K562 (cell line): ENCODE results near the gene HTR4. TPM values are rescaled to one million over a fixed set of nuclear protein-coding genes. Genes with fewer than 3 reads are reported as not detected.

Experiments used
- ATAC-seq: fragments of 200-7000 bp; cut with Tn5 transposase; 3 replicates; pipeline ENCODE4 v1.9.1; 2020; ENCODE audit warnings: moderate library complexity
- BruUV-seq: library from RNA; stranded (reverse); fragments of 400-500 nt; replicated peaks from 2 replicates; lab custom pipeline; 2021; lab: Mats Ljungman, UMichigan
- CTCF ChIA-PET: fragments of 300-600 bp; formaldehyde crosslinking; extraction: SDS; loops from one replicate; lab custom pipeline; 2021; ENCODE audit warnings: low intra/inter-chr PET ratio; lab: Yijun Ruan, JAX
- POLR2A ChIA-PET: fragments of 300-600, 350-650 bp; sonication (Branson Sonifier 250); formaldehyde crosslinking; extraction: SDS; loops from one replicate; lab custom pipeline; 2021; ENCODE audit warnings: antibody characterized with exemption, inconsistent platforms; lab: Yijun Ruan, JAX
- DNase-seq, 4 experiments: peaks; one replicate each; pipeline versions ENCODE4 v3.0.0 to v3.0.0-alpha.2; 2011 to 2018; ENCODE audit warnings: low spot score in 3 of 4, mixed read lengths in 3 of 4; ENCODE audit errors: extremely low read depth in 1 of 4
- FAIRE-seq: peaks from 2 replicates; lab custom pipeline; 2011; peaks lifted over from hg19 to GRCh38; lab: Jason Lieb, UNC
- H2AFZ ChIP-seq: 2 replicates; pipeline ENCODE4 v1.6.0; 2011; ENCODE audit warnings: low read depth, low read length, control low read depth, inconsistent platforms
- H3K27ac ChIP-seq: fragments of 200-600 bp; 3 replicates; pipeline ENCODE4 v1.8.0; 2011; ENCODE audit warnings: low read depth, mild to moderate bottlenecking, control low read depth, inconsistent platforms, low read length, moderate library complexity, mixed read lengths; ENCODE audit errors: extremely low read depth
- H3K27me3 ChIP-seq, 2 experiments: fragments of 300-600 bp in 1 of 2; 2 replicates in 1 of 2; 3 replicates in 1 of 2; pipeline versions ENCODE4 v1.6.0 to v1.8.0; 2011; ENCODE audit warnings: inconsistent platforms in 2 of 2, low read length in 2 of 2, mild to moderate bottlenecking in 1 of 2, mixed read lengths in 1 of 2, moderate library complexity in 1 of 2; ENCODE audit not compliant: control insufficient read depth in 2 of 2, insufficient read depth in 2 of 2
- H3K36me3 ChIP-seq: fragments of 300-600 bp; 3 replicates; pipeline ENCODE4 v1.8.0; 2011; ENCODE audit warnings: mild to moderate bottlenecking, low read length, inconsistent platforms; ENCODE audit not compliant: control insufficient read depth, insufficient read depth
- H3K4me1 ChIP-seq, 2 experiments: fragments of 200-600 bp in 1 of 2; replicated peaks in 1 of 2; 2 replicates in 1 of 2; 3 replicates in 1 of 2; pipeline versions ENCODE4 v1.5.1 to v1.8.0; 2011; ENCODE audit warnings: inconsistent platforms in 2 of 2, low read length in 2 of 2, mild to moderate bottlenecking in 1 of 2, mixed read lengths in 1 of 2, moderate library complexity in 1 of 2; ENCODE audit not compliant: control insufficient read depth in 2 of 2, insufficient read depth in 2 of 2
- H3K4me2 ChIP-seq: 2 replicates; pipeline ENCODE4 v1.6.1; 2011; ENCODE audit warnings: low read length, control low read depth, inconsistent platforms, mixed read lengths; ENCODE audit not compliant: insufficient read depth
- H3K4me3 ChIP-seq: fragments of 200-600 bp; sonication (generic), shearing (Covaris generic); 2 replicates; pipeline ENCODE4 v1.5.1; 2016; ENCODE audit warnings: control low read depth, inconsistent platforms
- H3K79me2 ChIP-seq: fragments of 200-600 bp; 3 replicates; pipeline ENCODE4 v1.8.0; 2011; ENCODE audit warnings: low read length, inconsistent platforms; ENCODE audit not compliant: control insufficient read depth, insufficient read depth
- H3K9ac ChIP-seq, 2 experiments: 2 replicates each; pipeline versions ENCODE4 v1.6.0 to v1.6.1; 2011; ENCODE audit warnings: low read depth in 2 of 2, low read length in 2 of 2, control low read depth in 1 of 2, inconsistent platforms in 1 of 2, mild to moderate bottlenecking in 1 of 2, mixed read lengths in 1 of 2; ENCODE audit not compliant: insufficient read depth in 1 of 2
- H3K9me1 ChIP-seq: one replicate; pipeline ENCODE4 v1.6.0; 2011; ENCODE audit warnings: inconsistent platforms, mild to moderate bottlenecking, low read length, moderate library complexity; ENCODE audit not compliant: control insufficient read depth, insufficient read depth
- H3K9me3 ChIP-seq: replicated peaks from 2 replicates; pipeline ENCODE4 v1.5.1; 2011; ENCODE audit warnings: low read depth, low read length, inconsistent platforms; ENCODE audit not compliant: control insufficient read depth, insufficient read depth
- H4K20me1 ChIP-seq: replicated peaks from 2 replicates; pipeline ENCODE4 v1.6.1; 2011; ENCODE audit warnings: low read length, inconsistent platforms, mixed read lengths; ENCODE audit not compliant: control insufficient read depth, insufficient read depth
- ARID2 ChIP-seq: fragments of 450-650 bp; IDR thresholded peaks from 2 replicates; pipeline ENCODE4 v1.6.1; 2017; ENCODE audit warnings: antibody characterized with exemption, mild to moderate bottlenecking
- CAMTA2 ChIP-seq: fragments of 250-450 bp; sonication (Bioruptor Pico); conservative IDR thresholded peaks from 2 replicates; pipeline ENCODE4 v1.5.1; 2022
- CEBPB ChIP-seq: fragments of 450-650 bp; IDR thresholded peaks from 2 replicates; pipeline ENCODE4 v1.6.1; 2016; ENCODE audit warnings: missing genetic modification characterization, missing compliant biosample characterization
- CUX1 ChIP-seq: fragments of 200-800 bp; sonication (Bioruptor generic); IDR thresholded peaks from 2 replicates; pipeline ENCODE4 v1.6.1; 2016; ENCODE audit warnings: missing genetic modification characterization, missing compliant biosample characterization
- ELF1 ChIP-seq: fragments of 200-800 bp; sonication (Bioruptor generic); IDR thresholded peaks from 2 replicates; pipeline ENCODE4 v1.6.1; 2016; ENCODE audit warnings: missing genetic modification characterization, missing compliant biosample characterization
- GABPB1 ChIP-seq: sonication (generic); formaldehyde crosslinking; IDR thresholded peaks from 2 replicates; pipeline ENCODE4 v1.8.0; 2022; ENCODE audit warnings: mild to moderate bottlenecking, missing genetic modification reagents
- L3MBTL2 ChIP-seq: fragments of 450-650 bp; IDR thresholded peaks from 2 replicates; pipeline ENCODE4 v1.6.1; 2016; ENCODE audit warnings: mild to moderate bottlenecking, moderate library complexity
- MYC ChIP-seq, 2 experiments: fragments of 250-450 bp in 1 of 2; sonication (Bioruptor Pico) in 1 of 2; IDR thresholded peaks; 2 replicates each; pipeline versions ENCODE4 v1.5.1 to v1.6.1; 2012 to 2021; ENCODE audit warnings: low read depth in 2 of 2, borderline replicate concordance in 1 of 2, improper control_type of control experiment in 1 of 2, low read length in 1 of 2, mild to moderate bottlenecking in 1 of 2, moderate library complexity in 1 of 2
- PHB2 ChIP-seq: fragments of 450-650 bp; IDR thresholded peaks from 2 replicates; pipeline ENCODE4 v1.6.1; 2017; ENCODE audit warnings: low read depth
- ZNF133 ChIP-seq: fragments of 250-450 bp; sonication (Bioruptor Pico); IDR thresholded peaks from 2 replicates; pipeline ENCODE4 v1.4.0; 2020; ENCODE audit warnings: mild to moderate bottlenecking
- ZNF449 ChIP-seq: fragments of 250-450 bp; sonication (Bioruptor Pico); IDR thresholded peaks from 2 replicates; pipeline ENCODE4 v1.8.0; 2022; ENCODE audit warnings: moderate library complexity, mild to moderate bottlenecking, inconsistent platforms
- WGBS: fragments of 100-300 bp; shearing (Covaris generic); methylation state at CpG from one replicate; pipeline ENCODE4 v1.1.6; 2016; ENCODE audit warnings: low coverage, mixed read lengths; ENCODE audit not compliant: insufficient coverage; ENCODE audit errors: missing lambda C conversion rate; 5-methylcytosine and 5-hydroxymethylcytosine counted together
- in situ Hi-C: fragments of 300-500 bp; cut with MboI; formaldehyde crosslinking; loops from 4 replicates; pipeline ENCODE4 v1.15.0; 2018; ENCODE audit warnings: inconsistent platforms, mixed read lengths
- intact Hi-C: fragments of 100-400 bp; cut with micrococcal nuclease; formaldehyde crosslinking; loops from 2 replicates; pipeline ENCODE4 v1.14.2; 2022
- polyA plus RNA-seq, 8 experiments: library from polyadenylated mRNA; depleted of rRNA in 4 of 8; stranded (reverse) in 5 of 8; unstranded in 3 of 8; fragments of >200 nt; fragmentation: Nextera tagmentation in 2 of 8; fragmentation: Illumina TruSeq in 1 of 8; extraction: Ambion mirVana in 2 of 8; extraction: Trizol in 1 of 8; gene quantifications; 2 replicates each; pipeline versions ENCODE4 v1.2.1 to v1.2.3, GENCODE V29; 2011 to 2014; ENCODE audit warnings: inconsistent platforms in 1 of 8, missing spikeins in 1 of 8
- total RNA-seq, 7 experiments: library from RNA; depleted of rRNA in 6 of 7; stranded (reverse); fragments of >200 nt in 6 of 7; fragmentation: Illumina TruSeq in 2 of 7; extraction: Trizol in 2 of 7; gene quantifications; 2 replicates each; pipeline versions ENCODE4 v1.2.1 to v1.2.3, GENCODE V29; 2011 to 2021; ENCODE audit warnings: low replicate concordance in 1 of 7

Gene HTR4
- total and polyA plus RNA-seq, 9 of the 15 experiments (the other 6 are each of a cell fraction or from before 2014, with no cell fraction given): 0.13 TPM; not detected in 8

- WGBS: 3% methylated on average over 4 of the region's 4 CpGs
- Histone ChIP-seq H3K79me2 (no peaks in the 10 kb centered on the region), H3K27me3 (no peaks in the 10 kb centered on the region), H3K27ac (no peak overlapping the region), H3K36me3 (no peaks in the 10 kb centered on the region), H3K4me3 (no peak overlapping the region), H4K20me1 (no peaks in the 10 kb centered on the region), H3K9me1 (no peaks in the 10 kb centered on the region), H3K9me3 (no peaks in the 10 kb centered on the region), H2AFZ (peak overlapping the region; percentile 34; the same call in 1 of the 2 replicates), H3K9ac (no peak overlapping the region), H3K4me1 (no peaks in the 10 kb centered on the region), H3K4me2 (no peak overlapping the region)
- CTCF ChIA-PET: no interaction called here
- BruUV-seq: no TSS peak
- ATAC-seq (no peak), FAIRE-seq (no peak), DNase-seq (no peak)
- intact Hi-C loops (no loop called here), in situ Hi-C loops (no loop called here)
- POLR2A ChIA-PET: interaction anchor here (1.0 kb wide), 1 partner anchor 9 kb away, joined by 3 read pairs; no protein-coding TSS in a partner anchor
- no peak for TF ChIP-seq CAMTA2 (CRISPR knock-in tag)
- no peak for TF ChIP-seq CUX1 (CRISPR knock-in tag)
- peak; percentile 70 for TF ChIP-seq CEBPB
- no peak for TF ChIP-seq GABPB1
- TF ChIP-seq ARID2: no peak
- TF ChIP-seq L3MBTL2: no peak
- TF ChIP-seq PHB2: no peak
- no peak for TF ChIP-seq ZNF449 (CRISPR knock-in tag)
- TF ChIP-seq ZNF133 (CRISPR knock-in tag): no peak
- no peak for TF ChIP-seq MYC (IDR thresholded peaks at IDR 0.05; ENCODE audit: low read depth, low read length)
- TF ChIP-seq MYC (CRISPR knock-in tag; IDR thresholded peaks at IDR 0.05; ENCODE audit: borderline replicate concordance, low read depth): no peak
- TF ChIP-seq ELF1 (tag): no peak
Observed at GRCh38 chr5:148465381-148466235, 188.7 kb downstream of the HTR4 start.
